T-helper 1 cell treated with Interleukin-12 subunit alpha and Interleukin-12 subunit beta and Interleukin-4 antibody, amounts not matched to agents 30 μg/mL and 1 μg/mL, for 36 hours (primary cell): Measurements from ENCODE around the gene RGMA.
"Not testable (repeated sequence)": the region's sequence is repeated elsewhere in the genome, so short reads cannot be mapped to it uniquely, and the experiment has no call there.

Source experiments
- H3K27ac Mint-ChIP-seq: one replicate; pipeline ENCODE4 v1.8.0; 2021; ENCODE audit warnings: mild to moderate bottlenecking, mixed read lengths
- H3K27me3 Mint-ChIP-seq: one replicate; pipeline ENCODE4 v1.8.0; 2021; ENCODE audit warnings: low read depth, mixed read lengths
- H3K36me3 Mint-ChIP-seq: one replicate; pipeline ENCODE4 v1.8.0; 2021; ENCODE audit warnings: low read depth, mixed read lengths
- H3K4me1 Mint-ChIP-seq: one replicate; pipeline ENCODE4 v1.8.0; 2021; ENCODE audit warnings: low read depth, mixed read lengths
- H3K4me3 Mint-ChIP-seq: one replicate; pipeline ENCODE4 v1.8.0; 2021; ENCODE audit warnings: mild to moderate bottlenecking, moderate library complexity, mixed read lengths
- H3K9me3 Mint-ChIP-seq: one replicate; pipeline ENCODE4 v1.8.0; 2021; ENCODE audit warnings: mixed read lengths

Gene RGMA

DNA sequence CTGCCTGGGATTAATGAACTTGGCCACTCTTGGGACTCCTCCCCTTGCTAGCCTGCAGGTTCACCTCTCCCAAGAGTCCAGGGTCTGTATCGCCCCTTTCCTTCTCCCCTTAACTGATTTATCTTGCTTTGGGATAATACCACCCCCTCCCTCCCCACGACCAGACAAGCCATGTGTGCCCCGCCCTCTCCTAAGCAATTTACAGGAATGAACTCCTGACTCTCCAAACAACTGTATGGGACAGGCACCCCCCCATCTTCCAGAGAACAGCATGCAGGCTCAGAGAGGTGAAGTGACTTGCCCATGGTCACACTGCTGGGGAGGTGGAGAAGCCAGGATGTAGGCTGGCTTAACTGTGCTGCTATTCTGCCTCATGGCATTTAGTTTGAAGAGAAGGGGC is 46.8 kb downstream of the RGMA start:
- Mint-ChIP-seq H3K4me3 (no peak overlapping the region), H3K36me3 (no peaks in the 10 kb centered on the region), H3K27ac (no peak overlapping the region), H3K9me3 (peaks cover 9% of the 10 kb centered on the region), H3K4me1 (no peaks in the 10 kb centered on the region), H3K27me3 (no peaks in the 10 kb centered on the region)

DNA sequence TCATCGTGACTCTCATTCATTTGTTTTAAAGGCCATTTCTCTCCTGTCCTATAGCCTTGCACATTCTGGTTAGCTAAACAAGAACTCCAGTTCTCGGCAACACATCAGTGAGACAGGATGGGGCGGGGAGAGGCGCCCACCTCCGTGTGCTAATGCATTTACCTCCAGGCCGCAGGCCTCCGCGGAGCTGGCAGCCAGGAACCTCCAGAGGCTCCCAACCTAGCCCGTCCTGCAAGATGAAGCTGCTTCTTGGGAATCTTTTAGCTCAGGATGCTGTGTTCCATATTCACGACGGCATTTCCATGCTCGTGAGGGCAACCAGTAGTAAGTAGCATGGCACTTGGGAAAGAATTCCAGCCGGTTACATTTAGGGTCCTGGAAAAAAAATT is 47.9 kb downstream of the RGMA start:
- peaks cover under 1% of the 10 kb centered on the region for H3K4me1 Mint-ChIP-seq
- peaks cover 6% of the 10 kb centered on the region for H3K9me3 Mint-ChIP-seq
- no peaks in the 10 kb centered on the region for H3K27me3 Mint-ChIP-seq
- H3K36me3 Mint-ChIP-seq: no peaks in the 10 kb centered on the region
- H3K27ac Mint-ChIP-seq: no peak overlapping the region
- H3K4me3 Mint-ChIP-seq: no peak overlapping the region

DNA sequence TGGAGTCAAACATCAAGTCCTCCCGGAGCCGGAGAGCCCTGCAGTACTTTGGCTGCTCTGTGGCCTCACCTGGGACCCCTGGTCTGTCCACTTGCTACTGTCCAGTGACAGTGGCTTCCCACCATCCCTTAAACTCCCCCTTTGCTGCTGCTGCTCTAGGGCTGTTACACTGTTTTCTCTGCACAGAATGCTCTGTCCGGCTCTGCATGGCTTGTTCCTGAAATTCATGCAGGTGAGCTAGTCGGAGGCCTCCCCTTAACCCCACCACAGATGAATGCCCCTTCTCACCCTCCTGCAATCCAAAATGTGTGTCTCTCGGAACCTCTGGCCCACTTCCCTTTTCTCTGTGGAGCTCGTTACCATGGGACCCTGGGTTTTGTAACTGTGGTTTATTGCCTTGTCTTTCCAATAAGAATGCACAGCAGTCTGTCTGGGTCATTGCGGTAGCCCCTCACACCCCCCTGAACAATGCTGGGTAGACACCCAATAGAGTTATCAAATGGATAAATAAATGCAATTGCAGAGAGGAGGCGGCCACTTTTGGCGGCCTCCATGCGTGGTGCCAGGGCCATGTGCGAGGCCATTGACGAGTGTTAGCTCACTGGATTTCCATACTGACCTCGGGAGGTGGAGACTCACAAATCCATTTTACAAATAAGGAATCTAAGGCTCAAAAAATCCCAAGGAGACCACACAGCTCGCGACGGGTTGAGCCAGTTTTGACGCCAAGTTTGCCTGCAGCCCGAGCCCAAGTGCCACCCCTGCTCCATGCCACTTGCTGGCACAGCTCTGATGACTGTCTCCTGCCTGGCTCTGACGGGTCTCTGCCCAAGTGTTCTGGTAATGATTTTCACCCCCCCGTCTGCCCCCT is 48.5 kb downstream of the RGMA start:
- H3K36me3 Mint-ChIP-seq: no peaks in the 10 kb centered on the region
- no peaks in the 10 kb centered on the region for H3K9me3 Mint-ChIP-seq
- peaks cover 6% of the 10 kb centered on the region for H3K4me1 Mint-ChIP-seq
- H3K4me3 Mint-ChIP-seq: no peak overlapping the region
- no peak overlapping the region for H3K27ac Mint-ChIP-seq
- no peaks in the 10 kb centered on the region for H3K27me3 Mint-ChIP-seq

DNA sequence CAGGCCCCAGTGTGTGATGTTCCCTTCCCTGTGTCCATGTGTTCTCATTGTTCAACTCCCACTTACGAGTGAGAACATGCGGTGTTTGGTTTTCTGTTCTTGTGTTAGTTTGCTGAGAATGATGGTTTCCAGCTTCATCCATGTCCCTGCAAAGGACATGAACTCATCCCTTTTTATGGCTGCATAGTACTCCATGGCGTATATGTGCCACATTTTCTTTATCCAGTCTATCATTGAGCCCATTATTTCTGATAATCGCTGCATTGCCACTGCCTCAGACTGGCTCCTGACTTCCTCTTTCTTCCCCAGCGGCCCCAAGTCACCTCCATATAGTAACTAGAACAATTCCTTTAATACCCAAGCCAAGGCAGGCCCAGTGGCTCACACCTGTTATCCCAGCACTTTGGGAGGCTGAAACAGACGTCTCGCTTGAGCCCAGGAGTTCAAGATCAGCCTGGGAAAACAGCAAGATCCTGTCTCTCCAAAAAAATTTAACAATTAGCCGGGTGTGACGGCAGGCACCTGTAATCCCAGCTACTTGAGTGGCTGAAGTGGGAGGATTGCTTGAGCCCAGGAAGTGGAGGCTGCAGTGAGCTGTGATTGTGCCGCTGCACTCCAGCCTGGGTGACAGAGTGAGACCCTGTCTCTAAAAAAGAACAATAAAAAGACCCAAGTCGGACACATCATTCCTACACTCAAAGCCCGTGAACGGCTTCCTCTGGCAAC is 49.3 kb downstream of the RGMA start:
- not testable (repeated sequence) for H3K36me3 Mint-ChIP-seq, H3K9me3 Mint-ChIP-seq, H3K4me1 Mint-ChIP-seq, H3K27me3 Mint-ChIP-seq, H3K4me3 Mint-ChIP-seq, H3K27ac Mint-ChIP-seq

DNA sequence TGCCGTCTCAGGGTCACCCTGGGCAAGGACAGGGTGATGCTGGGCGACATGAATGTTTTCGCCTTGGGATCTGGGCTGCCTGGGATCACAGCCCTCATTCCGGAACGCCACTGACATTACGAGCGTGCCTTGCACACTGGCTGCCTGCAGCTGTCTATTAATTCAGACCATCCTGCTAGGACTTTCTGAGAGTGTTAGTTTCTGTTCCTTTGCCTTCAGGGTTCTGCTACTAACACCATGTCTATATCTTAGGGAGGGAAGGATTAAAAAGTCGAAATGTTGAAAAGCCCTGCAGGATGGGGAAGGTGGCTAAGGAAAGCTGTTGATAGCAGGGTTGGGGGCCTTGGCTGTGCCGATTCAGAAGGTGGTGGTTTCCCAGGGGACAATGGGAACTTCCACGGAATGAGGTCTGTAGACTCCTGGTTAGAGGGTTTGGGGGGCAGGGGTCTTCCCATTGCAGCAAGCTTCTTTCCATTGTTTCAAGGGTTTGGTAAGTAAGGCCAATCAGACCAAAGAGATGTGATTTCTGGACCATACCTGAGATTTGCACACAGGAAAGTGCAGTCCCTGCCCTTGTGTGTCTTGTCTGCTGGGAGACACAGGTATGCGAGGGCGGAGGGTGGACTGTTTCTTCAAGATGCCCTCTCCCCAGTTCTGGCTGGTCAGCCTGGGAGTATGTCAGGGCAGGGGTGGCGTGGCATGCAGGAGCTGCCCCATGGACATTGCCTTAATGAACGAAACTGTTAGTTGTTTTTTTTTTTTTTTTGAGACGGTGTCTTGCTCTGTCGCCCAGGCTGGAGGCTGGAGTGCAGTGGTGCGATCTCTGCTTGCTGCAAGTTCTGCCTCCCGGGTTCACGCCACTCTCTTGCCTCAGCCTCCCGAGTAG is 50.9 kb downstream of the RGMA start:
- peaks cover 6% of the 10 kb centered on the region for H3K4me1 Mint-ChIP-seq
- H3K9me3 Mint-ChIP-seq: no peaks in the 10 kb centered on the region
- no peak overlapping the region for H3K4me3 Mint-ChIP-seq
- no peaks in the 10 kb centered on the region for H3K36me3 Mint-ChIP-seq
- no peak overlapping the region for H3K27ac Mint-ChIP-seq
- no peaks in the 10 kb centered on the region for H3K27me3 Mint-ChIP-seq

DNA sequence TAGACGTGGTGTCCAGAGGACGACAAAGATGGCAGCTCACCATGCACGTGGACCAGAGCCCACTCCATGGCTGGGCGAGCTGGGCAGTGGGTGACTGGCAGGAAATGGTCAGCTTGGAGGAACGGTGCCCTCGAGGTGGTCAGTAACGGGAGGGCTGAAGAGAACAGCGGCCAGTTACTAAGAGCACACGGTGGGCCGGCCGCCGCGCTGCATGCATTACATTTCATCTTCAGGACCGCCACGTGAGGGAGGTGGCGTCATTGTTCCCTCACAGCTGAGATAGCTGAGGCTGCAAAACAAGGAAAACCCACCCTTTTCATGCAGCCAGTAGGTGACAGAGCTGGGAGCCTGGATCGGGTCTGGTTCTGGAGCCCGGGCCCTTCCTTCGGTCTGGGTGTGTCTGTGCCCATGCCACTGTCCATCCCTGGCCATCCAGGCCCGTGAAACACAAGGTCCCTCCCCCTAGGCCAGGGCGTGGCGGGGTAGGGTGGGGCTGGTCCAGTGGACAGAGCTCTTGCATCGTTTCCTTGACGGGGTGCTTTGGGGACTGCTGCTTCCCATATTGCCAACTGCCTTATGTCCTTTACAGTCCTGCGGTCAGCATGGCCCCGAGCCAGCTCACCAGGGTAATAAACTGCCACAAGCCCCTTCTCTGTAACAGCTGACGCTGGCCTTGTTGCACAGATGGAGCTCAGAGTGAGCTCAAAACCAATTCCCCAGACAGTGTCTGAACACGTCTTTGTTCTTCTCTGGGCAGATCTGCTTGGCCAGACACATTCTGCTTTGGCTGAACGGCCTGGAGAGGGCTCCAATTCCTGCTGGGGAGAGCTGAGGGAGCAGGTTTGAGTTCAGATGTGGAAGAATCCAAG is 51.8 kb downstream of the RGMA start:
- H3K36me3 Mint-ChIP-seq: no peaks in the 10 kb centered on the region
- H3K4me1 Mint-ChIP-seq: peaks cover 6% of the 10 kb centered on the region
- H3K9me3 Mint-ChIP-seq: no peaks in the 10 kb centered on the region
- no peak overlapping the region for H3K27ac Mint-ChIP-seq
- no peak overlapping the region for H3K4me3 Mint-ChIP-seq
- no peaks in the 10 kb centered on the region for H3K27me3 Mint-ChIP-seq

DNA sequence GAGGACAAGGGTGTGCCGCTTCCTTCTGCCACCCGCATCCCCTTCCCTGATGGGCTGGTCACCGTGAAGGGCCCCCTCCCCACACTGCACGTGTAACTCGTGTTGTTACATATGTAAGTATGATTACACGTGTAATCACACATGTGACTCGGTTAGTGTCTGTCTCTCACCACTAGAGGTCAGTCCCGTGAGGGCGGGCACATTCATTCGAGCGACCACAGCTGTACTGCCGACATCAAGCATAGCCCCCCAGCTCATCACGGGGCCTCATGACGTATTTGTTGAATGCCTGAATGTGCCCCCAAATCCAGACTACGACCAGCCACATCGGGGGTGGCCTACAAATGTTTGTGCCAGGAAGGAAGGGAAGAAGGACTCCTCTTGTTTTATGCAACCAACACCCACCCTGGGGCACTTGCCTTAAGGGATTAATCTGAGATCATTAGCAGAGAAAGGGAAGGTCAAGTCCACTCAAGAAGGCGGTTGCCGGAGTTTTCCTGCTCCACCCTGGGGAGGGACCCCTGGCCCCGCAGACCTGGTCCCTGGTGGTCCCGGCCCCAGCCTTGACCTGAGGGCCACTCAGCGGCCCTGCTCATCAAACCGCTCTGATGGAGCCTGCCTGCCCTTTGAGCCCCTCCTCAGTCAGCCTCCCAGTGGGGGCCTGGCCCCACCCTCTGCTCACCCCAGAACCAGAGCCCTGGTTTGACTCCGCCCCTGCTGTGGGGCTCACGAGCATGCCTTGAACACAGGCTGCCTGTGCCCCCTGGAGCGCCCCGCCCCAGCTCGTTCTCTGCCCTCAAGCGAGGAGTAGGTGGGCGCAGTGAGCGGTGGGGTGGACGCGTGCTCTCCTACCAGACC is 52.8 kb downstream of the RGMA start:
- peaks cover 7% of the 10 kb centered on the region for H3K4me1 Mint-ChIP-seq
- no peaks in the 10 kb centered on the region for H3K27me3 Mint-ChIP-seq
- no peaks in the 10 kb centered on the region for H3K9me3 Mint-ChIP-seq
- peak overlapping the region; percentile 23 for H3K4me3 Mint-ChIP-seq
- H3K27ac Mint-ChIP-seq: no peak overlapping the region
- no peaks in the 10 kb centered on the region for H3K36me3 Mint-ChIP-seq

DNA sequence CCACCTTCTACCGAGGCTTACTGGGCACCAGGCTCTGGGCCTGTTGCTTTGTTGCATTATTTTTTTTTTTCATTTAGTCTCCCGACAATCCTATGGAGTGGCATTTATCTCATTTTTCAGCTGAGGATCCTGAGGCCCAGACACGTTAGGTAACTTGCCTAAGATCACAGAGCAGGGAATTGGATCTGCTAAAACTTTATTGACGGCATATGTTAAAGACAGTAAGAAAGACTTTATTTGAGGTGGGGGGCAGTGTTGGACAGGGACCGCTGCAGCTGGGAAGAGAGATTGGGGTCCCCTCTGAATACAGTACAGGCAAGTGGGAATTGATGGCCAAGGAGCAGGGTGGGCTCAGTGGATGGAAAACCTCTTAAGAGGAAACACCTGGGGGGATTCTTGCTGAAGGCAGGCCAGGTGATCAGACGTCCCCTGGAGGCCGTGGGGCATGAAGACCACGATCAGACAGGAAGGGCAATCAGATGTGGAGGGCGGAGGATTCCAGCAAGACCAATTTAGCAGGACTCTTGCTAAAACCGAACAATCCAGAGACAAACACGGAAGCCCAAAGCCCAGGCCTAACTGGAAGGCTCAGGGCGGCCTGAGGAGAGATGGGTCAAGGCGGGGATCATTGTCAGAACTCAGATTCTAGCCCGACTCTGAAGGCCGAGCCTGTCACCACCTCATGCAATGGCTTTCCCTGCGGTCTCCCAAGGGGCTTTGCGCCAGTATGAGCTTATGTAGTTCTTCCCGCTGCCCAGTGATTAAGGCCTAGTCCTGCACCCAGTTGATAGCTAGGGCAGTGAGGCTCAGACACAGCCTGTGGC is 53.7 kb downstream of the RGMA start:
- Mint-ChIP-seq H3K4me1 (peaks cover 12% of the 10 kb centered on the region), H3K4me3 (no peak overlapping the region), H3K27me3 (no peaks in the 10 kb centered on the region), H3K9me3 (no peaks in the 10 kb centered on the region), H3K27ac (no peak overlapping the region), H3K36me3 (no peaks in the 10 kb centered on the region)

DNA sequence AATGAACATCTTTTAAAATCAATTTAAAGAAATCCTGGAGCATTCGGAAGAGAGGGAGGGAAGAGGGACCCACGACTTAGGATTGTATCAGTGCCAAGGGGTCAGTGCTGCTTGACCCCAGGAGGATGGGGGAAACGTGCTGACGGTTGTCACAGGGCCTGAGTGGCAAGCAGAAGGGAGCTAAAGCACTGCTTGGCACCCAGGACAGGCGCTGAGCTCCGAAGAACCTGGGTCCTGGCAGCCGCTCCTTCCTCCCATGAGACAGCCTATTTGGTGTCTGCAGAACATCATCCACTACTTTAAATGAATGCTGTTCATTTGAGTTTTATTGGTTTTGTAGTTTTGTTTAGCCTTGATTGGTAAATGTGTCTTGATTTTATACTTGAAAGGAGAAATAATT is 54.5 kb downstream of the RGMA start:
- H3K27ac Mint-ChIP-seq: no peak overlapping the region
- H3K27me3 Mint-ChIP-seq: no peaks in the 10 kb centered on the region
- H3K36me3 Mint-ChIP-seq: no peaks in the 10 kb centered on the region
- no peaks in the 10 kb centered on the region for H3K9me3 Mint-ChIP-seq
- H3K4me1 Mint-ChIP-seq: peaks cover 12% of the 10 kb centered on the region
- H3K4me3 Mint-ChIP-seq: no peak overlapping the region

DNA sequence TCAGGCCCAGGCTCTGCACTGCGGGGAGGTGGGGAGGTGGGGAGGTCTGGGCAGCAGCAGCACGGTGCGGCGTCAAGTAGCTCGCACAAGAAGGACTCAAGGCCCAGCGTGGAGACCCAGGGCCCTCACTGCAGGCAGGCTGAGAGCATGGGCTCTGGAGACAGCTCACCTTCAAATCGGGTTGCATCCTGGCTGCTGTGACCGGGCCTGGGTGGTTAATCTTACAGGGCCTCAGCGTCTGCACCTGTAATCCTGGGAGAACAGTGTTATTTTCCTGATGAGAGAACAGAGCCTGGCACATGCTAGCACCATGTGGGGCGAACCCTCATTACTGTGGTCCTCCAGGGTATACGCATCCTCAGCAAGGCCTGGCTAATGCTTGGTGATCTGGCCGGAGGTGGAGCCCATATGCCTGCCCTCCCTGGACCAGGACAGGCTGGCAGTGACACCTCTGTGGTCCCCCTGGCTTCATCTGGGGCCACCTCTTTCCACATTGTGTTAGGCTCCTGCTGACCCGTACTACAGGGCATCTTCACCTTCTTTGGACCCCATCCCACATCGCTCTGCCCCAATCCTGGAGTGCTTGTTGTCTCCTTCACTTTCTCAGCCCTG is 55.5 kb downstream of the RGMA start:
- Mint-ChIP-seq H3K4me1 (peaks cover 12% of the 10 kb centered on the region), H3K36me3 (no peaks in the 10 kb centered on the region), H3K4me3 (no peak overlapping the region)

DNA sequence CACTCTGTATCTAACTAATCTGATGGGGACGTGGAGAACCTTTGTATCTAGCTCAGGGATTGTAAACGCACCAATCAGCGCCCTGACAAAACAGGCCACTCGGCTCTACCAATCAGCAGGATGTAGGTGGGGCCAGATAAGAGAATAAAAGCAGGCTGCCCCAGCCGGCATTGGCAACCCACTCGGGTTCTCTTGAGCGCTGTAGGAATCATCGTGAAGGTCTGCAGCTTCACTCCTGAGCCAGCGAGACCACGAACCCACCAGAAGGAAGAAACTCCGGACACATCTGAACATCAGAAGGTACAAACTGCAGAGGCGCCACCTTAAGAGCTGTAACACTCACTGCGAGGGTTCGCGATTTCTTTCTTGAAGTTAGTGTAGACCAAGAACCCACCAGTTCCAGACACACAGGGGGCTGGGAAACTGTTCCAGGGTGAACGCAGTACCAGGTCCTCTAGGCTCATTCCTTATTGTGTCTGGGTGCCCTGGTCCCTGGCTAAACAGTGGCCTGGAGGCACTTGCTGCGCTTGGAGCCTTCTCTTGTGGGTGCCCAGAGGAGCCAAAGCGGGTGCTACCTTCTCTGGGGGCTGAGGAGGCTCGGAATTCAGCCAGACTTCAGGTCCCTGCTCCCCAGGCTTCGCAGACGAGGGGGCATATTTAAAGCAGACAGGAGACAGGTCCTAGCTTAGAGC is 56.4 kb downstream of the RGMA start:
- H3K4me1 Mint-ChIP-seq: peaks cover 12% of the 10 kb centered on the region
- not testable (repeated sequence) for H3K27ac Mint-ChIP-seq, H3K4me3 Mint-ChIP-seq, H3K9me3 Mint-ChIP-seq, H3K36me3 Mint-ChIP-seq, H3K27me3 Mint-ChIP-seq

More for the DNA sequence above, 55.5 kb downstream of the RGMA start:
- Mint-ChIP-seq H3K27ac (no peak overlapping the region), H3K27me3 (no peaks in the 10 kb centered on the region), H3K9me3 (no peaks in the 10 kb centered on the region)
